Natural killer cell (primary cell): ENCODE measurements around the gene ENO3. TPM values are rescaled to one million over a fixed set of nuclear protein-coding genes. Genes with fewer than 3 reads are reported as not detected.
A peak's percentile ranks its signal among the peaks of the same experiment; 100 is the strongest.
"Not testable (repeated sequence)": the region's sequence is repeated elsewhere in the genome, so short reads cannot be mapped to it uniquely, and the experiment has no call there.

ENCODE experiments used
- ATAC-seq, 3 donors: fragments of 150-1000 bp in 2 of 3; fragments of 200-7000 bp in 1 of 3; cut with Tn5 transposase; 1 replicate in 1 of 3; 2 replicates in 2 of 3; pipeline ENCODE4 v1.10.0; 2021; ENCODE audit warnings: mild to moderate bottlenecking in 2 of 3, moderate library complexity in 2 of 3
- DNase-seq, 2 donors: peaks; one replicate each; pipeline versions ENCODE4 v3.0.0 to v3.0.0-alpha.2; 2013 to 2021; ENCODE audit warnings: mixed read lengths in 1 of 2
- H3K27ac ChIP-seq: one replicate; pipeline ENCODE4 v1.5.1; 2013; ENCODE audit warnings: mild to moderate bottlenecking, low read length
- H3K27me3 ChIP-seq: one replicate; pipeline ENCODE4 v1.6.1; 2013; ENCODE audit warnings: low read length; ENCODE audit not compliant: control insufficient read depth, insufficient read depth
- H3K36me3 ChIP-seq: one replicate; pipeline ENCODE4 v1.6.1; 2013; ENCODE audit warnings: low read length; ENCODE audit not compliant: control insufficient read depth, insufficient read depth
- H3K4me1 ChIP-seq: one replicate; pipeline ENCODE4 v1.6.1; 2013; ENCODE audit warnings: low read length; ENCODE audit not compliant: control insufficient read depth, insufficient read depth
- H3K4me3 ChIP-seq: one replicate; pipeline ENCODE4 v1.5.1; 2013; ENCODE audit warnings: low read length
- H3K9me3 ChIP-seq: one replicate; pipeline ENCODE4 v1.6.1; 2013; ENCODE audit warnings: low read length; ENCODE audit not compliant: control insufficient read depth, insufficient read depth
- H3K27ac Mint-ChIP-seq, 2 donors: one replicate each; pipeline ENCODE4 v1.8.0; 2022; ENCODE audit warnings: mild to moderate bottlenecking in 2 of 2, mixed read lengths in 2 of 2, moderate library complexity in 1 of 2
- H3K27me3 Mint-ChIP-seq, 2 donors: one replicate each; pipeline ENCODE4 v1.8.0; 2022; ENCODE audit warnings: low read depth in 2 of 2, mixed read lengths in 2 of 2
- H3K36me3 Mint-ChIP-seq: one replicate; pipeline ENCODE4 v1.8.0; 2022; ENCODE audit warnings: mixed read lengths
- H3K4me1 Mint-ChIP-seq, 2 donors: one replicate each; pipeline ENCODE4 v1.8.0; 2022; ENCODE audit warnings: mixed read lengths in 2 of 2
- H3K4me3 Mint-ChIP-seq: one replicate; pipeline ENCODE4 v1.8.0; 2022; ENCODE audit warnings: mild to moderate bottlenecking, moderate library complexity, mixed read lengths
- H3K9me3 Mint-ChIP-seq, 2 donors: one replicate each; pipeline ENCODE4 v1.8.0; 2022; ENCODE audit warnings: mixed read lengths in 2 of 2
- CTCF ChIP-seq: fragments of 200-600 bp; IDR thresholded peaks from one replicate; pipeline ENCODE4 v1.8.0; 2022; ENCODE audit warnings: antibody characterized with exemption
- WGBS: methylation state at CpG from one replicate; pipeline ENCODE4 v1.1.7; 2013; ENCODE audit warnings: missing lambda C conversion rate; ENCODE audit not compliant: insufficient coverage; 5-methylcytosine and 5-hydroxymethylcytosine counted together
- intact Hi-C: fragments of 100-400 bp; cut with micrococcal nuclease; formaldehyde crosslinking; loops from one replicate; pipeline ENCODE4 v1.14.2; 2022
- total RNA-seq, 4 donors: library from RNA; stranded (reverse); fragments of 120-200 nt in 1 of 4; gene quantifications; one replicate each; pipeline versions ENCODE4 v1.2.3 to v1.2.4, GENCODE V29; 2013 to 2022

Gene ENO3
- total RNA-seq, 3 donors from 2014 or later (not counting 1 experiment from before 2014, with no cell fraction given) = 26.1 to 28.4 (median 26.6) TPM

- Mint-ChIP-seq H3K9me3 (no peaks in the 10 kb centered on the region), H3K4me1 (no peaks in the 10 kb centered on the region), H3K36me3 (no peaks in the 10 kb centered on the region), H3K27me3 (no peaks in the 10 kb centered on the region), H3K4me3 (no peak overlapping the region), H3K27ac (no peak overlapping the region)
- H3K27me3 ChIP-seq = no peaks in the 10 kb centered on the region
- H3K9me3 ChIP-seq = no peaks in the 10 kb centered on the region
- no peak overlapping the region for H3K4me3 ChIP-seq
- DNase-seq (no peak), ATAC-seq (no peak)
- intact Hi-C loops = no loop called here
- no peak for TF ChIP-seq CTCF
- H3K4me1 ChIP-seq = peaks cover 8% of the 10 kb centered on the region
- H3K27ac ChIP-seq = no peak overlapping the region
- H3K36me3 ChIP-seq = no peaks in the 10 kb centered on the region
- WGBS = 100% methylated on average over 1 of the region's 1 CpG
Measured at GRCh38 chr17:4913994-4914393, 36.9 kb upstream of the ENO3 start.

- H3K27ac Mint-ChIP-seq, H3K9me3 ChIP-seq, H3K4me1 ChIP-seq, H3K36me3 Mint-ChIP-seq, H3K36me3 ChIP-seq, H3K9me3 Mint-ChIP-seq, H3K27me3 Mint-ChIP-seq, H3K4me1 Mint-ChIP-seq, intact Hi-C loops, H3K4me3 ChIP-seq, ATAC-seq, H3K4me3 Mint-ChIP-seq, H3K27ac ChIP-seq, DNase-seq, H3K27me3 ChIP-seq: not testable (repeated sequence)
- WGBS = 96% methylated on average over 3 of the region's 4 CpGs
Measured at GRCh38 chr17:4914551-4914950, 36.4 kb upstream of the ENO3 start.

- Histone ChIP-seq H3K4me3 (no peak overlapping the region), H3K36me3 (no peaks in the 10 kb centered on the region), H3K4me1 (no peaks in the 10 kb centered on the region), H3K27me3 (no peaks in the 10 kb centered on the region), H3K27ac (no peak overlapping the region), H3K9me3 (no peaks in the 10 kb centered on the region)
- no peaks in the 10 kb centered on the region for H3K9me3 Mint-ChIP-seq
- no peaks in the 10 kb centered on the region for H3K27me3 Mint-ChIP-seq
- H3K4me3 Mint-ChIP-seq = no peak overlapping the region
- WGBS = 96% methylated on average over 5 of the region's 8 CpGs
- TF ChIP-seq CTCF = no peak
- no peak overlapping the region for H3K27ac Mint-ChIP-seq
- intact Hi-C loops = no loop called here
- H3K36me3 Mint-ChIP-seq = no peaks in the 10 kb centered on the region
- ATAC-seq (no peak), DNase-seq (no peak)
- H3K4me1 Mint-ChIP-seq = no peaks in the 10 kb centered on the region
Measured at GRCh38 chr17:4919511-4920047, 31.3 kb upstream of the ENO3 start.

GRCh38 chr17:4920351-4921048, 30.4 kb upstream of the ENO3 start:
- H3K27me3 ChIP-seq = no peaks in the 10 kb centered on the region
- Mint-ChIP-seq H3K27me3 (no peaks in the 10 kb centered on the region), H3K27ac (no peak overlapping the region), H3K4me1 (no peaks in the 10 kb centered on the region), H3K36me3 (no peaks in the 10 kb centered on the region), H3K4me3 (no peak overlapping the region), H3K9me3 (no peaks in the 10 kb centered on the region)
- no peak for TF ChIP-seq CTCF
- no peaks in the 10 kb centered on the region for H3K36me3 ChIP-seq
- ATAC-seq (peak in 1 of 3 donors; percentile 43), DNase-seq (no peak)
- H3K9me3 ChIP-seq = no peaks in the 10 kb centered on the region
- H3K4me3 ChIP-seq = no peak overlapping the region
- intact Hi-C loops = no loop called here
- no peaks in the 10 kb centered on the region for H3K4me1 ChIP-seq
- H3K27ac ChIP-seq = no peak overlapping the region
- WGBS = 94% methylated on average over 9 of the region's 10 CpGs
